Smooth muscle cell (in vitro differentiated cells): ENCODE results near the gene ARMC3. TPM values are rescaled to one million over a fixed set of nuclear protein-coding genes. Genes with fewer than 3 reads are reported as not detected.
A peak's percentile ranks its signal among the peaks of the same experiment; 100 is the strongest.
"Not testable (repeated sequence)": the region's sequence is repeated elsewhere in the genome, so short reads cannot be mapped to it uniquely, and the experiment has no call there.

Source experiments
- DNase-seq: peaks from one replicate; lab custom pipeline; 2025; ENCODE audit not compliant: unreplicated experiment; lab: John Stamatoyannopoulos, UW
- H2AFZ ChIP-seq: fragments of 200-600 bp; sonication (generic); 2 replicates; pipeline ENCODE4 v1.6.0; 2016; ENCODE audit warnings: antibody characterized with exemption, low read depth, mild to moderate bottlenecking
- H3F3A ChIP-seq: fragments of 200-600 bp; sonication (generic); 2 replicates; pipeline ENCODE4 v1.6.0; 2017; ENCODE audit warnings: antibody characterized with exemption, low read depth
- H3K27ac ChIP-seq: fragments of 200-600 bp; sonication (generic); 2 replicates; pipeline ENCODE4 v1.5.1; 2016; ENCODE audit warnings: low read depth, mild to moderate bottlenecking
- H3K27me3 ChIP-seq: fragments of 200-600 bp; sonication (generic); 2 replicates; pipeline ENCODE4 v1.6.1; 2016; ENCODE audit warnings: low read depth, mild to moderate bottlenecking
- H3K36me3 ChIP-seq: fragments of 200-600 bp; sonication (generic); 2 replicates; pipeline ENCODE4 v1.5.1; 2016; ENCODE audit warnings: low read depth
- H3K4me1 ChIP-seq: fragments of 200-600 bp; sonication (generic); 2 replicates; pipeline ENCODE4 v1.5.1; 2016; ENCODE audit warnings: low read depth
- H3K4me2 ChIP-seq: fragments of 200-600 bp; sonication (generic); 2 replicates; pipeline ENCODE4 v1.6.0; 2016; ENCODE audit warnings: mild to moderate bottlenecking
- H3K4me3 ChIP-seq: fragments of 200-600 bp; sonication (generic); 2 replicates; pipeline ENCODE4 v1.5.1; 2016; ENCODE audit warnings: mild to moderate bottlenecking
- H3K79me2 ChIP-seq: fragments of 200-600 bp; sonication (generic); 2 replicates; pipeline ENCODE4 v1.6.0; 2016; ENCODE audit warnings: low read depth, mild to moderate bottlenecking
- H3K9ac ChIP-seq: fragments of 200-600 bp; sonication (generic); 2 replicates; pipeline ENCODE4 v1.6.0; 2016; ENCODE audit warnings: low read depth
- H3K9me3 ChIP-seq: fragments of 200-600 bp; sonication (generic); replicated peaks from 2 replicates; pipeline ENCODE4 v1.5.1; 2016; ENCODE audit warnings: low read depth
- H4K20me1 ChIP-seq: fragments of 200-600 bp; sonication (generic); 2 replicates; pipeline ENCODE4 v1.6.0; 2016; ENCODE audit warnings: low read depth
- CTCF ChIP-seq: fragments of 200-600 bp; sonication (generic); IDR thresholded peaks from 2 replicates; pipeline ENCODE4 v1.5.1; 2017; ENCODE audit warnings: borderline replicate concordance, mild to moderate bottlenecking, antibody characterized with exemption; ENCODE audit not compliant: insufficient read depth, poor library complexity, severe bottlenecking
- WGBS: methylation state at CpG from one replicate; pipeline ENCODE4 v1.1.7; 2016; ENCODE audit warnings: low lambda C conversion rate; 5-methylcytosine and 5-hydroxymethylcytosine counted together
- polyA plus RNA-seq: library from polyadenylated mRNA; unstranded; fragments of >200 nt; fragmentation: Nextera tagmentation; extraction: Ambion mirVana; gene quantifications from 2 replicates; pipeline ENCODE4 v1.2.1, GENCODE V29; 2016
- total RNA-seq: library from RNA; depleted of rRNA; stranded (reverse); fragments of >200 nt; gene quantifications from 2 replicates; pipeline ENCODE4 v1.2.3, GENCODE V29; 2014

The ARMC3 gene
- total and polyA plus RNA-seq, 2 experiments from 2014 or later = 0.46 TPM; not detected in 1

GRCh38 chr10:22915314-22915713, 12.5 kb upstream of the ARMC3 start:
- no peak for TF ChIP-seq CTCF
- WGBS = 93% methylated on average over 3 of the region's 3 CpGs

GRCh38 chr10:22925088-22925487, 2.8 kb upstream of the ARMC3 start:
- H3K9ac ChIP-seq = no peak overlapping the region
- no peak for TF ChIP-seq CTCF
- WGBS = 93% methylated on average over 1 of the region's 1 CpG
- no peak overlapping the region for H3K4me2 ChIP-seq
- no peaks in the 10 kb centered on the region for H4K20me1 ChIP-seq
- no peaks in the 10 kb centered on the region for H3K36me3 ChIP-seq
- no peaks in the 10 kb centered on the region for H3K79me2 ChIP-seq
- DNase-seq = no peak
- H3K27me3 ChIP-seq = no peaks in the 10 kb centered on the region
- no peak overlapping the region for H3K4me3 ChIP-seq
- H3K4me1 ChIP-seq = no peaks in the 10 kb centered on the region
- H3K27ac ChIP-seq = no peak overlapping the region
- no peaks in the 10 kb centered on the region for H3F3A ChIP-seq
- no peaks in the 10 kb centered on the region for H3K9me3 ChIP-seq
- H2AFZ ChIP-seq = no peak overlapping the region

More at GRCh38 chr10:22915314-22915713, 12.5 kb upstream of the ARMC3 start:
- Histone ChIP-seq H3K27ac (no peak overlapping the region), H3F3A (no peaks in the 10 kb centered on the region), H3K9ac (no peak overlapping the region), H3K79me2 (no peaks in the 10 kb centered on the region), H3K4me2 (no peak overlapping the region), H3K4me3 (no peak overlapping the region), H4K20me1 (no peaks in the 10 kb centered on the region), H3K36me3 (no peaks in the 10 kb centered on the region), H3K27me3 (no peaks in the 10 kb centered on the region), H2AFZ (no peak overlapping the region), H3K4me1 (no peaks in the 10 kb centered on the region), H3K9me3 (peaks cover 3% of the 10 kb centered on the region)
- no peak for DNase-seq

GRCh38 chr10:22927166-22927565, 687 bp upstream of the ARMC3 start:
- TF ChIP-seq CTCF = no peak
- H3K79me2 ChIP-seq = no peaks in the 10 kb centered on the region
- peak overlapping the region; percentile 88 for H3K4me2 ChIP-seq
- H3K9me3 ChIP-seq = no peaks in the 10 kb centered on the region
- H3K9ac ChIP-seq = peak overlapping the region; percentile 94
- no peaks in the 10 kb centered on the region for H3K27me3 ChIP-seq
- H2AFZ ChIP-seq = peak overlapping the region; percentile 99
- 85% methylated on average over 9 of the region's 9 CpGs for WGBS
- H3K36me3 ChIP-seq = no peaks in the 10 kb centered on the region
- no peaks in the 10 kb centered on the region for H3F3A ChIP-seq
- no peak for DNase-seq
- no peaks in the 10 kb centered on the region for H4K20me1 ChIP-seq
- peak overlapping the region; percentile 60 for H3K4me3 ChIP-seq
- H3K27ac ChIP-seq = no peak overlapping the region
- H3K4me1 ChIP-seq = no peaks in the 10 kb centered on the region

- 93% methylated on average over 4 of the region's 4 CpGs for WGBS
- not testable (repeated sequence) for DNase-seq, H3K4me2 ChIP-seq, H3K27me3 ChIP-seq, H3K9ac ChIP-seq, H3K36me3 ChIP-seq, H3K4me1 ChIP-seq, H3K9me3 ChIP-seq, H3K4me3 ChIP-seq, H4K20me1 ChIP-seq, H2AFZ ChIP-seq, H3K27ac ChIP-seq, H3F3A ChIP-seq, H3K79me2 ChIP-seq
Measured at GRCh38 chr10:22929053-22929452, 1.2 kb downstream of the ARMC3 start.
